Kidney (tissue), 14 donors: Measurements from ENCODE around the gene METAP2. TPM values are rescaled to one million over a fixed set of nuclear protein-coding genes. Genes with fewer than 3 reads are reported as not detected.

Experiments used
- DNase-seq, 5 donors: peaks; one replicate each; pipeline ENCODE4 v3.0.0-alpha.2; 2013 to 2020
- FAIRE-seq: peaks from 2 replicates; lab custom pipeline; 2012; peaks lifted over from hg19 to GRCh38; lab: Jason Lieb, UNC
- H3K27ac ChIP-seq, 2 donors: one replicate each; pipeline ENCODE4 v1.7.0; 2013; ENCODE audit warnings: low read depth in 2 of 2, low read length in 2 of 2, inconsistent platforms in 1 of 2
- H3K27me3 ChIP-seq: one replicate; pipeline ENCODE4 v1.7.1; 2013; ENCODE audit warnings: low read length, inconsistent platforms; ENCODE audit not compliant: control insufficient read depth, insufficient read depth
- H3K36me3 ChIP-seq, 3 donors: one replicate each; pipeline versions ENCODE4 v1.7.0 to v1.7.1; 2013; ENCODE audit warnings: low read length in 3 of 3, control low read depth in 1 of 3, inconsistent platforms in 1 of 3; ENCODE audit not compliant: insufficient read depth in 3 of 3, control insufficient read depth in 2 of 3
- H3K4me1 ChIP-seq, 3 donors: one replicate each; pipeline versions ENCODE4 v1.7.0 to v1.7.1; 2013; ENCODE audit warnings: low read length in 3 of 3, inconsistent platforms in 1 of 3, low read depth in 1 of 3; ENCODE audit not compliant: control insufficient read depth in 2 of 3, insufficient read depth in 2 of 3
- H3K4me3 ChIP-seq, 3 donors: one replicate each; pipeline versions ENCODE4 v1.7.0 to v1.8.1; 2013; ENCODE audit warnings: low read length in 3 of 3, control low read depth in 1 of 3, inconsistent platforms in 1 of 3
- H3K9ac ChIP-seq, 3 donors: one replicate each; pipeline versions ENCODE4 v1.7.0 to v1.7.1; 2013; ENCODE audit warnings: low read length in 3 of 3, control low read depth in 1 of 3, inconsistent platforms in 1 of 3
- H3K9me3 ChIP-seq, 3 donors: one replicate each; pipeline versions ENCODE4 v1.7.0 to v1.7.1; 2013; ENCODE audit warnings: low read length in 3 of 3, control low read depth in 1 of 3, inconsistent platforms in 1 of 3; ENCODE audit not compliant: control insufficient read depth in 2 of 3, insufficient read depth in 1 of 3
- CTCF ChIP-seq: IDR thresholded peaks from 3 replicates; pipeline ENCODE4 v1.5.1; 2012; ENCODE audit warnings: mild to moderate bottlenecking, moderate library complexity, borderline replicate concordance; ENCODE audit not compliant: insufficient read depth; ENCODE audit errors: extremely low read depth
- intact Hi-C: fragments of 100-400 bp; cut with DNase I; formaldehyde crosslinking; loops from one replicate; pipeline ENCODE4 v1.11.1; 2022
- polyA plus RNA-seq: library from polyadenylated mRNA; stranded (reverse); fragments of 350-450 nt; fragmentation: Illumina TruSeq; extraction: RNeasy Lipid Tissue Mini Kit (QIAGEN cat#74804); gene quantifications from one replicate; pipeline ENCODE4 v1.2.3, GENCODE V29; 2014; ENCODE audit warnings: low read depth, low replicate concordance; ENCODE audit not compliant: insufficient read depth
- total RNA-seq: library from RNA; stranded (reverse); fragmentation: NEBNext Ultra II Directional; extraction: Animal tissue kit (Norgen Biotek cat#: 25700); gene quantifications from one replicate; pipeline ENCODE4 v1.2.1, GENCODE V29; 2021
- donor health status: control.
- donor health status: control.
- donor health status: control.
- donor health status: control.
- donor health status: control.
- donor health status: DM: yes; HTN: yes; CAD: no.
- donor health status: Normal renal cell carcinoma (clear cell type).

Gene METAP2
- total and polyA plus RNA-seq, 2 donors from 2014 or later = 59.1 to 65.7 TPM

- no peaks in the 10 kb centered on the region for H3K9me3 ChIP-seq
- peaks cover 20 to 33% (median 21%) of the 10 kb centered on the region in 3 donors for H3K36me3 ChIP-seq
- intact Hi-C loops = no loop called here
- no peak overlapping the region for H3K4me3 ChIP-seq
- H3K4me1 ChIP-seq = no peaks in the 10 kb centered on the region
- H3K27ac ChIP-seq = no peak overlapping the region
- no peak for FAIRE-seq
- no peak overlapping the region for H3K9ac ChIP-seq
- no peak for DNase-seq
- no peaks in the 10 kb centered on the region for H3K27me3 ChIP-seq
- no peak for TF ChIP-seq CTCF
Observed at GRCh38 chr12:95495433-95495832, 21.5 kb downstream of the METAP2 start.

- no peak for DNase-seq
- H3K9me3 ChIP-seq = no peaks in the 10 kb centered on the region
- intact Hi-C loops = no loop called here
- H3K27ac ChIP-seq = no peak overlapping the region
- H3K9ac ChIP-seq = no peak overlapping the region
- H3K4me1 ChIP-seq = no peaks in the 10 kb centered on the region
- no peak for TF ChIP-seq CTCF
- no peaks in the 10 kb centered on the region for H3K27me3 ChIP-seq
- no peak for FAIRE-seq
- peaks cover 18 to 33% (median 19%) of the 10 kb centered on the region in 3 donors for H3K36me3 ChIP-seq
- H3K4me3 ChIP-seq = no peak overlapping the region
Observed at GRCh38 chr12:95497031-95497430, 23.1 kb downstream of the METAP2 start.

GRCh38 chr12:95498968-95499367, 25.0 kb downstream of the METAP2 start:
- no peaks in the 10 kb centered on the region for H3K4me1 ChIP-seq
- no peak for DNase-seq
- no peak overlapping the region for H3K4me3 ChIP-seq
- TF ChIP-seq CTCF = no peak
- H3K27me3 ChIP-seq = no peaks in the 10 kb centered on the region
- no peaks in the 10 kb centered on the region for H3K9me3 ChIP-seq
- intact Hi-C loops = no loop called here
- H3K27ac ChIP-seq = no peak overlapping the region
- H3K36me3 ChIP-seq = peaks cover 20 to 34% (median 20%) of the 10 kb centered on the region in 3 donors
- no peak for FAIRE-seq
- no peak overlapping the region for H3K9ac ChIP-seq

GRCh38 chr12:95499772-95500171, 25.8 kb downstream of the METAP2 start:
- FAIRE-seq = no peak
- no peak overlapping the region for H3K4me3 ChIP-seq
- H3K9me3 ChIP-seq = no peaks in the 10 kb centered on the region
- H3K9ac ChIP-seq = no peak overlapping the region
- no peak for TF ChIP-seq CTCF
- H3K27me3 ChIP-seq = no peaks in the 10 kb centered on the region
- peaks cover 23 to 36% (median 23%) of the 10 kb centered on the region in 3 donors for H3K36me3 ChIP-seq
- no peaks in the 10 kb centered on the region for H3K4me1 ChIP-seq
- no peak for DNase-seq
- intact Hi-C loops = no loop called here
- no peak overlapping the region for H3K27ac ChIP-seq
